GM08714 (cell line): Measurements from ENCODE around the gene FCRL3.

ENCODE experiments used
- H3K4me3 ChIP-seq: fragments of 200-500 bp; sonication (Bioruptor generic); 2 replicates; pipeline ENCODE4 v1.5.1; 2014; ENCODE audit warnings: mild to moderate bottlenecking, low read length, inconsistent platforms
- ZNF274 ChIP-seq: IDR thresholded peaks from 2 replicates; pipeline ENCODE4 v1.6.1; 2012; ENCODE audit warnings: mild to moderate bottlenecking, low read depth, low read length

Gene FCRL3

DNA sequence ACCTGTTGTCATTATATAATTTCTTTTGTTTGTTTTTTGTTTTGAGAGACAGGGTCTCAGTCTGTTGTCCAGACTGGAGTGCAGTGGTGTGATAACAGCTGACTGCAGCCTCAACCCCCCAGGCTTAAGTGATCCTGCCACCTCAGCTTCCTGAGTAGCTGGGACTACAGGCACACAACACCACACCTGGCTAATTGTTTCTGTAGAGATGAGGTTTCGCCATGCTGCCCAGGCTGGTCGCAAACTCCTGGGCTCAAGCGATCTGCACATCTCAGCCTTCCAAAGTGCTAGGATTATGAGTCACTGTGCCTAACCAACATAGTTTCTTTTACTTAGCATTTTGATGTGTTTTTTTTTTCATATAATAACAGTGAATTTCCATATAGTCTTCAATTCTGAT is 52.3 kb downstream of the FCRL3 start:
- no peak for TF ChIP-seq ZNF274
- H3K4me3 ChIP-seq: no peak overlapping the region

- no peak overlapping the region for H3K4me3 ChIP-seq
- TF ChIP-seq ZNF274: no peak
Measured at GRCh38 chr1:157646144-157646543, 54.4 kb downstream of the FCRL3 start.

- no peak for TF ChIP-seq ZNF274
- H3K4me3 ChIP-seq: no peak overlapping the region
Measured at GRCh38 chr1:157641177-157641576, 59.4 kb downstream of the FCRL3 start.

GRCh38 chr1:157639800-157640199 is 60.8 kb downstream of the FCRL3 start:
- H3K4me3 ChIP-seq: no peak overlapping the region
- no peak for TF ChIP-seq ZNF274

DNA sequence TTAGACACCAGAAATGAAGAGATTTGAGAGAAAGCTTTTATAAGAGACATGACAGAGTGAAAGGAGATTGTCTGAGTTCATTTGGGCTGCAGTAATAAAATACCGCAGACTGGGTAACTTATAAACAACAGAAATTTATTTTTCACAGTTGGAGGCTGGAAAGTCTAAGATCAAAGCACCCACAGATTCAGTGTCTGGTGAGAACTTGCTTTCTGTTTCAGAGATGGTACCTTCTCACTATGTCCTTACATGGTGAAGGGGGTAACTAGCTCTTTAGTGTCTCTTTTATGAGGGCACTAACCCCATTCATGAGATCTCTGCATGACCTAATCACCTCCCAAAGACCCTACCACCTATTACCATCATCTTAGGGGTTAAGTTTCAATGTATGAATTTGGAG is 71.8 kb downstream of the FCRL3 start:
- H3K4me3 ChIP-seq: no peak overlapping the region
- TF ChIP-seq ZNF274: no peak
